Spleen (tissue), 7 donors: ENCODE results near the gene CTDP1.

Experiments used
- CTCF ChIP-seq, 11 experiments: fragments of 200-600 bp in 7 of 11; fragments of 450-650 bp in 4 of 11; sonication (generic) in 4 of 11; IDR thresholded peaks in 8 of 11; conservative IDR thresholded peaks in 3 of 11; 1 replicate in 7 of 11; 2 replicates in 4 of 11; pipeline versions ENCODE4 v1.4.0 to v1.8.0; 2016 to 2021; ENCODE audit warnings: antibody characterized with exemption in 11 of 11, inconsistent platforms in 4 of 11, mild to moderate bottlenecking in 1 of 11
- POLR2A ChIP-seq, 3 donors: fragments of 450-650 bp; IDR thresholded peaks; one replicate each; pipeline ENCODE4 v1.5.1; 2017; ENCODE audit warnings: antibody characterized with exemption in 3 of 3, mild to moderate bottlenecking in 1 of 3
- POLR2AphosphoS5 ChIP-seq, 3 donors: sonication (generic); formaldehyde crosslinking; IDR thresholded peaks; one replicate each; pipeline ENCODE4 v1.5.1; 2017; ENCODE audit warnings: antibody characterized with exemption in 3 of 3
- donor health status: DM: no; HTN: no; CAD: no; lungs with moderate emphysema.
- donor health status: DM: no; HTN: no; CAD: no.
- donor health status: DM: no; HTN: no; CAD: no.

- TF ChIP-seq CTCF (IDR thresholded peaks at IDR 0.05 in 8 of 11, conservative IDR thresholded peaks at IDR 0.05 in 3 of 11) = no peak
- no peak for TF ChIP-seq POLR2AphosphoS5 (IDR thresholded peaks at IDR 0.05)
- no peak for TF ChIP-seq POLR2A (IDR thresholded peaks at IDR 0.05)
Observed at GRCh38 chr18:79662439-79662838, 17.2 kb upstream of the CTDP1 start.
